SK-N-SH (cell line): ENCODE results near the gene CSNK1A1L. TPM values are rescaled to one million over a fixed set of nuclear protein-coding genes. Genes with fewer than 3 reads are reported as not detected.

Experiments used
- CTCF ChIA-PET: fragments of 300-600, 350-600 bp; formaldehyde crosslinking; extraction: SDS; loops from one replicate; lab custom pipeline; 2021; lab: Yijun Ruan, JAX
- POLR2A ChIA-PET: fragments of 350-600 bp; sonication (Branson Sonifier 250); formaldehyde crosslinking; extraction: SDS; loops from one replicate; lab custom pipeline; 2020; ENCODE audit warnings: antibody characterized with exemption, inconsistent platforms; lab: Yijun Ruan, JAX
- DNase-seq: peaks from one replicate; pipeline ENCODE4 v3.0.0; 2012
- H2AFZ ChIP-seq: fragments of 200-600 bp; sonication (generic); 2 replicates; pipeline ENCODE4 v1.8.1; 2016; ENCODE audit warnings: antibody characterized with exemption, mild to moderate bottlenecking, low read depth
- H3F3A ChIP-seq: fragments of 200-600 bp; sonication (generic); replicated peaks from 2 replicates; pipeline ENCODE3; 2016; ENCODE audit warnings: antibody characterized with exemption, mild to moderate bottlenecking; ENCODE audit not compliant: insufficient read depth
- H3K27ac ChIP-seq, 2 experiments: fragments of 200-500 bp in 1 of 2; fragments of 200-600 bp in 1 of 2; sonication (Bioruptor generic) in 1 of 2; sonication (generic), shearing (Covaris generic) in 1 of 2; 2 replicates each; pipeline versions ENCODE4 v1.5.1 to v1.6.1; 2014 to 2016; ENCODE audit warnings: low read depth in 2 of 2, inconsistent platforms in 1 of 2, low read length in 1 of 2, mild to moderate bottlenecking in 1 of 2, mixed read lengths in 1 of 2
- H3K27me3 ChIP-seq: fragments of 200-600 bp; sonication (generic), shearing (Covaris generic); 2 replicates; pipeline ENCODE4 v1.6.1; 2016; ENCODE audit warnings: mixed run types; ENCODE audit not compliant: insufficient read depth
- H3K36me3 ChIP-seq, 2 experiments: fragments of 200-500 bp in 1 of 2; fragments of 200-600 bp in 1 of 2; sonication (Bioruptor generic) in 1 of 2; sonication (generic) in 1 of 2; replicated peaks in 1 of 2; 2 replicates each; pipeline versions ENCODE3 to v1.5.1; 2014 to 2016; ENCODE audit warnings: low read length in 1 of 2, mild to moderate bottlenecking in 1 of 2; ENCODE audit not compliant: insufficient read depth in 2 of 2, control insufficient read depth in 1 of 2
- H3K4me1 ChIP-seq, 2 experiments: fragments of 200-500 bp in 1 of 2; fragments of 200-600 bp in 1 of 2; sonication (Bioruptor generic) in 1 of 2; sonication (generic), shearing (Covaris generic) in 1 of 2; 2 replicates each; pipeline versions ENCODE4 v1.5.1 to v1.6.1; 2014 to 2016; ENCODE audit warnings: low read depth in 1 of 2, low read length in 1 of 2, mixed run types in 1 of 2; ENCODE audit not compliant: insufficient read depth in 2 of 2, control insufficient read depth in 1 of 2
- H3K4me2 ChIP-seq: fragments of 200-600 bp; sonication (generic), shearing (Covaris generic); 2 replicates; pipeline ENCODE4 v1.6.1; 2017; ENCODE audit warnings: mixed run types
- H3K4me3 ChIP-seq, 2 experiments: fragments of 200-500 bp in 1 of 2; fragments of 200-600 bp in 1 of 2; sonication (Bioruptor generic) in 1 of 2; sonication (generic), shearing (Covaris generic) in 1 of 2; 2 replicates each; pipeline versions ENCODE4 v1.5.1 to v1.8.1; 2014 to 2016; ENCODE audit warnings: low read depth in 2 of 2, inconsistent platforms in 1 of 2, low read length in 1 of 2, mild to moderate bottlenecking in 1 of 2, mixed read lengths in 1 of 2, moderate library complexity in 1 of 2
- H3K79me2 ChIP-seq: fragments of 200-600 bp; sonication (generic); 2 replicates; pipeline ENCODE4 v1.8.1; 2017; ENCODE audit warnings: mild to moderate bottlenecking; ENCODE audit not compliant: insufficient read depth
- H3K9ac ChIP-seq: fragments of 200-600 bp; sonication (generic); 2 replicates; pipeline ENCODE4 v1.6.1; 2017; ENCODE audit warnings: mixed run types
- H3K9me2 ChIP-seq: fragments of 200-600 bp; sonication (generic); 2 replicates; pipeline ENCODE4 v1.6.1; 2017; ENCODE audit warnings: mixed run types
- H3K9me3 ChIP-seq: fragments of 200-600 bp; sonication (generic); 2 replicates; pipeline ENCODE4 v1.6.1; 2017; ENCODE audit warnings: mixed run types, mild to moderate bottlenecking, moderate library complexity
- H4K20me1 ChIP-seq: fragments of 200-600 bp; sonication (generic); 2 replicates; pipeline ENCODE4 v1.6.1; 2017; ENCODE audit warnings: mild to moderate bottlenecking, mixed run types; ENCODE audit not compliant: insufficient read depth
- ELF1 ChIP-seq: IDR thresholded peaks from 2 replicates; pipeline ENCODE4 v1.4.0; 2012
- EP300 ChIP-seq, 2 experiments: IDR thresholded peaks; 2 replicates each; pipeline versions ENCODE4 v1.4.0 to v1.6.1; 2012; ENCODE audit warnings: borderline replicate concordance in 1 of 2, low read depth in 1 of 2, low read length in 1 of 2
- EZH2phosphoT487 ChIP-seq: fragments of 200-600 bp; sonication (generic); IDR thresholded peaks from 2 replicates; pipeline ENCODE4 v1.6.1; 2017; ENCODE audit warnings: low read depth, mixed run types, mild to moderate bottlenecking, antibody characterized with exemption, moderate library complexity, borderline replicate concordance
- GABPA ChIP-seq: IDR thresholded peaks from 2 replicates; pipeline ENCODE4 v1.4.0; 2012; ENCODE audit warnings: low read depth, mild to moderate bottlenecking
- GATA2 ChIP-seq: sonication (generic); formaldehyde crosslinking; IDR thresholded peaks from 2 replicates; pipeline ENCODE4 v1.5.0; 2020; ENCODE audit warnings: mild to moderate bottlenecking, missing genetic modification reagents
- NFIC ChIP-seq: IDR thresholded peaks from 2 replicates; pipeline ENCODE4 v1.4.0; 2012; ENCODE audit warnings: borderline replicate concordance
- NRF1 ChIP-seq: IDR thresholded peaks from 2 replicates; pipeline ENCODE4 v1.6.1; 2012; ENCODE audit warnings: low read depth, mild to moderate bottlenecking, low read length
- TCF12 ChIP-seq: IDR thresholded peaks from 2 replicates; pipeline ENCODE4 v1.4.0; 2012
- WGBS: methylation state at CpG from one replicate; pipeline ENCODE4 v1.1.6; 2017; ENCODE audit warnings: low lambda C conversion rate; 5-methylcytosine and 5-hydroxymethylcytosine counted together
- polyA plus RNA-seq, 3 experiments: library from polyadenylated mRNA; depleted of rRNA; stranded (reverse); fragments of >200 nt; gene quantifications; 2 replicates each; pipeline ENCODE4 v1.2.3, GENCODE V29; 2012
- TF ChIP-seq, protein P1 (sequence below): IDR thresholded peaks from 2 replicates; pipeline ENCODE4 v1.4.0; 2012; ENCODE audit warnings: low read depth, borderline replicate concordance
- TF ChIP-seq, protein P2 (sequence below): fragments of 150-350 bp; IDR thresholded peaks from 2 replicates; pipeline ENCODE4 v1.6.1; 2016; ENCODE audit warnings: mild to moderate bottlenecking, low read depth, low read length
- TF ChIP-seq, protein P3 (sequence below): IDR thresholded peaks from 2 replicates; pipeline ENCODE4 v1.6.1; 2012; ENCODE audit warnings: mild to moderate bottlenecking, low read depth, low read length, moderate library complexity
- TF ChIP-seq, protein P4 (sequence below): fragments of 200-600 bp; sonication (generic); IDR thresholded peaks from 2 replicates; pipeline ENCODE4 v1.6.1; 2017; ENCODE audit warnings: antibody characterized with exemption, mild to moderate bottlenecking, moderate library complexity
- TF ChIP-seq, protein P5 (sequence below): IDR thresholded peaks from 2 replicates; pipeline ENCODE4 v1.4.0; 2012; ENCODE audit warnings: low read depth

Gene CSNK1A1L
- polyA plus RNA-seq, 1 of the 3 experiments (the other 2 are of a cell fraction) = not detected

DNA sequence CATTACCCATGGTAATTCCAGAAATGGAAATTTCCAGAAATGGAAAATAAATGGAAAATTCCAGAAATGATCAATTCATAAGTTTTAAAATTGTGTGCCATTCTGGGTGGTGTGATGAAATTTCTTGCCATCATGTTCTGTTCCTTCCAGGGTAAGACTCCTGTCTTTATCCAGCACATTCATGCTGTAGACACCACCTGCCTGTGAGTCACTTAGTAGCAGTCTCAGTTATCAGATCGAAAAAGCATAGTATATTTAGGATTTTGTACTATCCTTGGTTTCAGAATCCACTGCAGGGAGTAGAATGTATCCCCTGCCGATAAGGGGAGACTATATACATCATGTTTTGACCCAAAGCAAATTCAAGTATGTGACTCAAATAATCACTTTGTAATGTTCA is 26.7 kb upstream of the CSNK1A1L start (continued):
- TF ChIP-seq NFIC = no peak
- TF ChIP-seq, protein P1, sequence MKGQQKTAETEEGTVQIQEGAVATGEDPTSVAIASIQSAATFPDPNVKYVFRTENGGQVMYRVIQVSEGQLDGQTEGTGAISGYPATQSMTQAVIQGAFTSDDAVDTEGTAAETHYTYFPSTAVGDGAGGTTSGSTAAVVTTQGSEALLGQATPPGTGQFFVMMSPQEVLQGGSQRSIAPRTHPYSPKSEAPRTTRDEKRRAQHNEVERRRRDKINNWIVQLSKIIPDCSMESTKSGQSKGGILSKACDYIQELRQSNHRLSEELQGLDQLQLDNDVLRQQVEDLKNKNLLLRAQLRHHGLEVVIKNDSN = no peak
- TF ChIP-seq, all 33 proteins: peak for 0

DNA sequence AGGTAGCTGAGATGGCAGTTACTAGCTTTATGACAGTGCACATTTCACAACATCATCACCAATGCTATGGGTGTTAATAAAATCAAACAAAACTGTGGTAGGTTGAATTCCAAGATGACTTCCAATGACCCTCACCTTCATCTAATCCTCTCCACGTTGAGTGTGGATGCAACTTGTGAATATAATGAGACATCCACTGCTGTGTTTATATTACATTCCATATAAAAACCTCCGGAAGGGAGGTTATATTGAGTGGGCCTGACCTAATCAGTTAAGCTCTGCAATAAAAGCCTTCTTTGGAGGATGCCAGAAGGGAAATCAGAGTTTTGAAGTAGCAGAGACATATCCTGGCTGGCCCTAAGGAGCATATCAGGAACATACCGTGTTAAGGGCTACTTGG is 25.6 kb upstream of the CSNK1A1L start:
- Histone ChIP-seq H4K20me1 (no peaks in the 10 kb centered on the region), H3K4me3 (no peak overlapping the region), H3K9me2 (no peaks in the 10 kb centered on the region), H2AFZ (no peak overlapping the region), H3K79me2 (no peaks in the 10 kb centered on the region), H3K36me3 (no peaks in the 10 kb centered on the region), H3K9me3 (no peaks in the 10 kb centered on the region), H3K4me1 (peaks cover 0 to 42% of the 10 kb centered on the region in 2 experiments; a peak in 3 of 4 replicates), H3K27me3 (no peaks in the 10 kb centered on the region), H3F3A (peaks cover 60% of the 10 kb centered on the region), H3K27ac (no peak overlapping the region), H3K4me2 (no peak overlapping the region), H3K9ac (no peak overlapping the region)
- TF ChIP-seq, protein P2, sequence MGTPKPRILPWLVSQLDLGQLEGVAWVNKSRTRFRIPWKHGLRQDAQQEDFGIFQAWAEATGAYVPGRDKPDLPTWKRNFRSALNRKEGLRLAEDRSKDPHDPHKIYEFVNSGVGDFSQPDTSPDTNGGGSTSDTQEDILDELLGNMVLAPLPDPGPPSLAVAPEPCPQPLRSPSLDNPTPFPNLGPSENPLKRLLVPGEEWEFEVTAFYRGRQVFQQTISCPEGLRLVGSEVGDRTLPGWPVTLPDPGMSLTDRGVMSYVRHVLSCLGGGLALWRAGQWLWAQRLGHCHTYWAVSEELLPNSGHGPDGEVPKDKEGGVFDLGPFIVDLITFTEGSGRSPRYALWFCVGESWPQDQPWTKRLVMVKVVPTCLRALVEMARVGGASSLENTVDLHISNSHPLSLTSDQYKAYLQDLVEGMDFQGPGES = no peak
- TF ChIP-seq, protein P3, sequence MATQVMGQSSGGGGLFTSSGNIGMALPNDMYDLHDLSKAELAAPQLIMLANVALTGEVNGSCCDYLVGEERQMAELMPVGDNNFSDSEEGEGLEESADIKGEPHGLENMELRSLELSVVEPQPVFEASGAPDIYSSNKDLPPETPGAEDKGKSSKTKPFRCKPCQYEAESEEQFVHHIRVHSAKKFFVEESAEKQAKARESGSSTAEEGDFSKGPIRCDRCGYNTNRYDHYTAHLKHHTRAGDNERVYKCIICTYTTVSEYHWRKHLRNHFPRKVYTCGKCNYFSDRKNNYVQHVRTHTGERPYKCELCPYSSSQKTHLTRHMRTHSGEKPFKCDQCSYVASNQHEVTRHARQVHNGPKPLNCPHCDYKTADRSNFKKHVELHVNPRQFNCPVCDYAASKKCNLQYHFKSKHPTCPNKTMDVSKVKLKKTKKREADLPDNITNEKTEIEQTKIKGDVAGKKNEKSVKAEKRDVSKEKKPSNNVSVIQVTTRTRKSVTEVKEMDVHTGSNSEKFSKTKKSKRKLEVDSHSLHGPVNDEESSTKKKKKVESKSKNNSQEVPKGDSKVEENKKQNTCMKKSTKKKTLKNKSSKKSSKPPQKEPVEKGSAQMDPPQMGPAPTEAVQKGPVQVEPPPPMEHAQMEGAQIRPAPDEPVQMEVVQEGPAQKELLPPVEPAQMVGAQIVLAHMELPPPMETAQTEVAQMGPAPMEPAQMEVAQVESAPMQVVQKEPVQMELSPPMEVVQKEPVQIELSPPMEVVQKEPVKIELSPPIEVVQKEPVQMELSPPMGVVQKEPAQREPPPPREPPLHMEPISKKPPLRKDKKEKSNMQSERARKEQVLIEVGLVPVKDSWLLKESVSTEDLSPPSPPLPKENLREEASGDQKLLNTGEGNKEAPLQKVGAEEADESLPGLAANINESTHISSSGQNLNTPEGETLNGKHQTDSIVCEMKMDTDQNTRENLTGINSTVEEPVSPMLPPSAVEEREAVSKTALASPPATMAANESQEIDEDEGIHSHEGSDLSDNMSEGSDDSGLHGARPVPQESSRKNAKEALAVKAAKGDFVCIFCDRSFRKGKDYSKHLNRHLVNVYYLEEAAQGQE = no peak
- TF ChIP-seq TCF12 (no peak), ELF1 (no peak), GABPA (no peak), GATA2 (CRISPR knock-in tag) (no peak), EP300 (IDR thresholded peaks at IDR 0.05; ENCODE audit: borderline replicate concordance in 1 of 2, low read depth in 1 of 2, low read length in 1 of 2) (no peak), NRF1 (no peak), EZH2phosphoT487 (no peak)
- TF ChIP-seq, protein P4, sequence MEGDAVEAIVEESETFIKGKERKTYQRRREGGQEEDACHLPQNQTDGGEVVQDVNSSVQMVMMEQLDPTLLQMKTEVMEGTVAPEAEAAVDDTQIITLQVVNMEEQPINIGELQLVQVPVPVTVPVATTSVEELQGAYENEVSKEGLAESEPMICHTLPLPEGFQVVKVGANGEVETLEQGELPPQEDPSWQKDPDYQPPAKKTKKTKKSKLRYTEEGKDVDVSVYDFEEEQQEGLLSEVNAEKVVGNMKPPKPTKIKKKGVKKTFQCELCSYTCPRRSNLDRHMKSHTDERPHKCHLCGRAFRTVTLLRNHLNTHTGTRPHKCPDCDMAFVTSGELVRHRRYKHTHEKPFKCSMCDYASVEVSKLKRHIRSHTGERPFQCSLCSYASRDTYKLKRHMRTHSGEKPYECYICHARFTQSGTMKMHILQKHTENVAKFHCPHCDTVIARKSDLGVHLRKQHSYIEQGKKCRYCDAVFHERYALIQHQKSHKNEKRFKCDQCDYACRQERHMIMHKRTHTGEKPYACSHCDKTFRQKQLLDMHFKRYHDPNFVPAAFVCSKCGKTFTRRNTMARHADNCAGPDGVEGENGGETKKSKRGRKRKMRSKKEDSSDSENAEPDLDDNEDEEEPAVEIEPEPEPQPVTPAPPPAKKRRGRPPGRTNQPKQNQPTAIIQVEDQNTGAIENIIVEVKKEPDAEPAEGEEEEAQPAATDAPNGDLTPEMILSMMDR = no peak
- TF ChIP-seq, protein P1 = no peak
- TF ChIP-seq, protein P5, sequence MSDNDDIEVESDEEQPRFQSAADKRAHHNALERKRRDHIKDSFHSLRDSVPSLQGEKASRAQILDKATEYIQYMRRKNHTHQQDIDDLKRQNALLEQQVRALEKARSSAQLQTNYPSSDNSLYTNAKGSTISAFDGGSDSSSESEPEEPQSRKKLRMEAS = no peak
- POLR2A ChIA-PET = no interaction called here
- WGBS = 56% methylated on average over 3 of the region's 3 CpGs
- no peak for DNase-seq
- CTCF ChIA-PET = no interaction called here
